Left lung (tissue), 10 donors: ENCODE results near the gene SPEF2. TPM values are rescaled to one million over a fixed set of nuclear protein-coding genes. Genes with fewer than 3 reads are reported as not detected.
"Not testable (repeated sequence)": the region's sequence is repeated elsewhere in the genome, so short reads cannot be mapped to it uniquely, and the experiment has no call there.

Experiments
- ATAC-seq: fragments of 200-7000 bp; cut with Tn5 transposase; one replicate; pipeline ENCODE4 v1.9.1; 2020; ENCODE audit warnings: moderate library complexity
- DNase-seq, 4 donors: peaks; one replicate each; pipeline ENCODE4 v3.0.0-alpha.2; 2013 to 2020
- H3K27ac ChIP-seq, 2 donors: fragments of 200-600 bp; sonication (generic) in 1 of 2; one replicate each; pipeline versions ENCODE4 v1.5.0 to v1.8.0; 2020 to 2021
- H3K27me3 ChIP-seq, 2 donors: fragments of 200-600 bp; sonication (generic) in 1 of 2; one replicate each; pipeline versions ENCODE4 v1.5.0 to v1.8.0; 2020 to 2021
- H3K36me3 ChIP-seq, 2 donors: fragments of 200-600 bp; sonication (generic) in 1 of 2; one replicate each; pipeline versions ENCODE4 v1.5.0 to v1.8.0; 2020 to 2021
- H3K4me1 ChIP-seq, 2 donors: fragments of 200-600 bp; one replicate each; pipeline ENCODE4 v1.8.0; 2021
- H3K4me3 ChIP-seq, 2 donors: fragments of 200-600 bp; sonication (generic) in 1 of 2; one replicate each; pipeline versions ENCODE4 v1.5.0 to v1.8.0; 2020 to 2021; ENCODE audit warnings: mild to moderate bottlenecking in 1 of 2
- H3K9me3 ChIP-seq, 2 donors: fragments of 200-600 bp; sonication (generic) in 1 of 2; one replicate each; pipeline versions ENCODE4 v1.5.0 to v1.8.0; 2020 to 2021
- intact Hi-C, 2 donors: fragments of 100-400 bp; cut with DNase I; formaldehyde crosslinking; loops; one replicate each; pipeline versions ENCODE4 v1.11.2 to v1.14.2; 2022
- polyA plus RNA-seq, 6 donors: library from polyadenylated mRNA; unstranded; fragments of 120-200 nt; gene quantifications; one replicate each; pipeline ENCODE4 v1.2.1, GENCODE V29; 2013; ENCODE audit not compliant: insufficient read length in 6 of 6
- total RNA-seq, 2 donors: library from RNA; stranded (reverse); fragmentation: NEBNext Ultra II Directional; extraction: Animal tissue kit (Norgen Biotek cat#: 25700); gene quantifications; one replicate each; pipeline ENCODE4 v1.2.1, GENCODE V29; 2021
- TF ChIP-seq, protein P1 (sequence below), 2 donors: fragments of 200-600 bp; sonication (generic) in 1 of 2; IDR thresholded peaks; one replicate each; pipeline versions ENCODE4 v1.5.0 to v1.8.0; 2021; ENCODE audit warnings: antibody characterized with exemption in 2 of 2
- donor health status: DM: no; HTN: yes; CAD: no.
- donor health status: DM: no; HTN: no; CAD: no.

SPEF2 gene
- total and polyA plus RNA-seq, 8 donors, result 5.8 to 51.5 (median 43.0) TPM

DNA sequence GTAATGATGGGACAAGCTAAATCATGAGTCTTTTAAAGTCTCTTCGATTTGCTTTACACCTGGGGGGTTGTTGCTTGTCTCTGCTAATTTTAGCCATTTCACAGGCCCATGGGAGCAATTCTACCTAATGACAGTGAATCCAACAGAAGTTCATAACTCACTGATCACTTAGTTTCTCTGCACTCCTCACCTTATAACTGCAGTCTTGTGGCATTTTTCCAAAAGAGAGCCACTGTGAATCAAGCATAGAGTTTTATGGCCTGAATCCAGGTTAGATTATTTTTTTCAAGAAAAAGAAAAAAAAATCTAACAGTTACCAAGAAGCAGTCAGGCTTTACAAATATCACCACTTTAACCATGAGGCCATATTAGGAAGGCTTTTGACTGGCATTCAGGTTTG, 237.5 kb downstream of the SPEF2 start:
- TF ChIP-seq, protein P1, sequence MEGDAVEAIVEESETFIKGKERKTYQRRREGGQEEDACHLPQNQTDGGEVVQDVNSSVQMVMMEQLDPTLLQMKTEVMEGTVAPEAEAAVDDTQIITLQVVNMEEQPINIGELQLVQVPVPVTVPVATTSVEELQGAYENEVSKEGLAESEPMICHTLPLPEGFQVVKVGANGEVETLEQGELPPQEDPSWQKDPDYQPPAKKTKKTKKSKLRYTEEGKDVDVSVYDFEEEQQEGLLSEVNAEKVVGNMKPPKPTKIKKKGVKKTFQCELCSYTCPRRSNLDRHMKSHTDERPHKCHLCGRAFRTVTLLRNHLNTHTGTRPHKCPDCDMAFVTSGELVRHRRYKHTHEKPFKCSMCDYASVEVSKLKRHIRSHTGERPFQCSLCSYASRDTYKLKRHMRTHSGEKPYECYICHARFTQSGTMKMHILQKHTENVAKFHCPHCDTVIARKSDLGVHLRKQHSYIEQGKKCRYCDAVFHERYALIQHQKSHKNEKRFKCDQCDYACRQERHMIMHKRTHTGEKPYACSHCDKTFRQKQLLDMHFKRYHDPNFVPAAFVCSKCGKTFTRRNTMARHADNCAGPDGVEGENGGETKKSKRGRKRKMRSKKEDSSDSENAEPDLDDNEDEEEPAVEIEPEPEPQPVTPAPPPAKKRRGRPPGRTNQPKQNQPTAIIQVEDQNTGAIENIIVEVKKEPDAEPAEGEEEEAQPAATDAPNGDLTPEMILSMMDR (IDR thresholded peaks at IDR 0.05), result no peak
- Histone ChIP-seq H3K27ac (peak overlapping the region in 1 of 2 donors; percentile 57), H3K4me1 (peaks cover 0 to 36% of the 10 kb centered on the region in 2 donors), H3K27me3 (no peaks in the 10 kb centered on the region), H3K36me3 (no peaks in the 10 kb centered on the region), H3K9me3 (no peaks in the 10 kb centered on the region), H3K4me3 (no peak overlapping the region)
- intact Hi-C loops, result no loop called here
- DNase-seq, result no peak
- ATAC-seq, result no peak

DNA sequence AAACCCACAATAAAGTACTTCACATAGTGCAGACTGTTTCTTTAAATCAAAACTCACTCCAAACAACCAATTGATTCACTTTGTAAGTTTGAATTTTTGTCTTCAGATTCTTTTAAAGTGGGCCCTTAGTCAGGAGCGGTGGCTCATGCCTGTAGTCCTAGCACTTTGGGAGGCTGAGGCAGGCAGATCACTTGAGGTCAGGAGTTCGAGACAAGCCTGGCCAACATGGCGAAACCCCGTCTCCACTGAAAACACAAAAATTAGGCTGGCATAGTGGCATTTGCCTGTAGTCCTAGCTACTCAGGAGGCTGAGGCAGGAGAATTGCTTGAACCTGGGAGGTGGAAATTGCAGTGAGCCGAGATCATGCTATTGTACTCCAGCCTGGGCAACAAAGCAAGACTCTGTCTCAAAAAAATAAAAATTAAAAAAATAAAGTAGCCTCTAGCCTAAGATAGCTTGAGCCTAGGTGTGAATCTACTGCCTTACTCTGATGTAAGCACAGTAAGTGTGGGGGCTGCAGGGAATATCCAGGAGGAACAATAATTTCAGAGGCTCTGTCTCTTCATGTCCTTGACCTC, 238.6 kb downstream of the SPEF2 start:
- DNase-seq, H3K27me3 ChIP-seq, intact Hi-C loops, ATAC-seq, H3K36me3 ChIP-seq, H3K9me3 ChIP-seq: not testable (repeated sequence)
- H3K4me1 ChIP-seq, result peaks cover 0 to 44% of the 10 kb centered on the region in 2 donors
- peak overlapping the region in 1 of 2 donors; percentile 57 for H3K27ac ChIP-seq
- peak overlapping the region in 1 of 2 donors; percentile 46 for H3K4me3 ChIP-seq

DNA sequence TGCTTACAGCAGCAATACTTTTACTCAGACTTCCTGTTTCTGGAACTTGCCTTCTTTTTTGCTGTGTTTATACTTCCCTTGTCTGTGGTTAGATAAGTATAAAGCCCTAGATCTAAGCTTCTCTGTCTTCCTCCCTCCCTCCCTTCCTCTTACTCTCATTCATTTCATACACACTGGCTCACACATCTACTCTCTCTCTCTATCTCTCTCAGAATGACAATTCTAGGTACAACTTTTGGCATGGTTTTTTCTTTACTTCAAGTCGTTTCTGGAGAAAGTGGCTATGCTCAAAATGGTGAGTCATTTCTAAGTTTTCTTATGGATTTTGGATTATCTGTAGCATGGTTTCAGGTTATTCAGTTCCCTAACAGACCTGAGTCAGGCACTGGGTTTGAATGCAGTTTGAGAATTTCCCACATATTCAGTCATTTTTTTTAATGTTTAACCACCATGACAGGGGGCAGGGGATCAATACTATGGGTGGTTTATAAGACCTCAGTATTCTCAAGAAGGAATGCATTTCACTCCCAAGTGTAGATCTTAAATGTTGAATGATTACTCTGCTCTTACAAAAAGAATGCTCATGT, 239.2 kb downstream of the SPEF2 start, which contains the start of gene IL7R:
IL7R (plus strand) TSS at position 127 of the 587 bp plus-strand sequence; CDS start at position 214, 87 bp downstream.
- Histone ChIP-seq H3K9me3 (no peaks in the 10 kb centered on the region), H3K4me1 (peaks cover 0 to 39% of the 10 kb centered on the region in 2 donors), H3K36me3 (peaks cover 0 to 13% of the 10 kb centered on the region in 2 donors), H3K4me3 (peak within 1 kb of the TSS in 1 of 2 donors; percentile 46), H3K27me3 (no peaks in the 10 kb centered on the region), H3K27ac (peak within 1 kb of the TSS; percentile 51 to 57)
- ATAC-seq (peak; percentile 54), DNase-seq (no peak)
- TF ChIP-seq, protein P1 (IDR thresholded peaks at IDR 0.05), result no peak
- intact Hi-C loops, result no loop called here

DNA sequence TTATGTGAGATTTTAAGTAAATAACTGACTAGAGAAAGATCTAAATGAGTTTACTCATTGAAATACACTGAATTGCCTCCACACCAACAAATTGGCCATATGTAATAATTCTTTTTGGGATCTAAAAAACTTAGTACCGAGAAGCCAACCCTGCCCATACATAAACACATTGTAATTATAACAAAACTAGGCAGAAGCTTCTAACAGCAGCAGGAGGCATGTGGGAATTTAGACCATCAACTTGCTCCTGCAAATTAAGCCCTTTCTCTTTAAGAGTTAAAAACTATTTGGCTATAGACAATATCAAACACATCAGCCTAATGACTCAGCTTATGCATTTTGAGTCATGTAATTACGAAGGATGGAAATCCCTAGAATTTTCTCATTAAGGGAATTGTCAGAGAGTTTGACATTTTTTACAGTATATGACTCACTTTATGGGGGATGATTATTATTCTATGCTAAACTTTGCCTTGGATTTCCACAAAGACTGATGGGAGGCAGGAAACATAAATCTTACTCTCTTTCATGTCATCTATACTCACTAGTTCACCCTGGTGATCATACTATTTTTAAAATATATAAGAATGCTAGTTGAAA, 240.0 kb downstream of the SPEF2 start:
- intact Hi-C loops, result no loop called here
- H3K4me1 ChIP-seq, result peaks cover 0 to 40% of the 10 kb centered on the region in 2 donors
- ATAC-seq (no peak), DNase-seq (no peak)
- peak overlapping the region; percentile 51 to 57 for H3K27ac ChIP-seq
- no peaks in the 10 kb centered on the region for H3K27me3 ChIP-seq
- H3K4me3 ChIP-seq, result peak overlapping the region in 1 of 2 donors; percentile 46
- no peaks in the 10 kb centered on the region for H3K9me3 ChIP-seq
- peaks cover 0 to 21% of the 10 kb centered on the region in 2 donors for H3K36me3 ChIP-seq
- TF ChIP-seq, protein P1 (IDR thresholded peaks at IDR 0.05), result no peak

DNA sequence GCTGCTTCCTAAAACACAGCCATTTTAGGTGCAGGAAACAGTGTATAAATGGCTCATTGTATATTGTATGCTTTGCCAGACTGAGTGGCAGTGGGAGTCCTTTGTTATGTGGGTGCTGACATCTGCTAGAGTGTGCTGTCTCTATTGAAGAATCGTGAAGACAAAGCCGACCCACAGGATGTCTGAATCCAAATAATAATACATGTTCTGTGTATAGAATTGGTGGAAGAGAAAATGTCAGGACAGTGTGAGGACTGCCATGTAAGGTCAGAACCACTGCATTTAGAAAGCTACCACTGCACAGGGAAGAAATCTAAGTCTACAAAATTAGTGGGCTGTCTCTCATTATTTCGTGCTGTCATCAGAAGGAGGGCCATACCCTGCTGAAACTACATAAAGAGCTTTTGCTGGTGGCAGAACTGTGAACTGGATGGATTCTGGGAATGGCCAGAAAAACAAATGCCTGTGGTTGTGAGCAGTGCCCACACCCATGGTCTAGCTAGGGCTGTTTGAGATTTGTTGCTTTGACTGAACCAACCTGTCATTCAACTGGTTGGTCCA, 241.5 kb downstream of the SPEF2 start:
- Histone ChIP-seq H3K27me3 (no peaks in the 10 kb centered on the region), H3K4me3 (peak overlapping the region in 1 of 2 donors; percentile 46), H3K27ac (peak overlapping the region; percentile 35 to 57), H3K36me3 (peaks cover 0 to 35% of the 10 kb centered on the region in 2 donors), H3K4me1 (peaks cover 0 to 38% of the 10 kb centered on the region in 2 donors), H3K9me3 (no peaks in the 10 kb centered on the region)
- no peak for ATAC-seq
- intact Hi-C loops, result no loop called here
- DNase-seq, result no peak
- TF ChIP-seq, protein P1 (IDR thresholded peaks at IDR 0.05), result no peak
